Medulla oblongata (tissue), 1 donor: Measurements from ENCODE around the gene BCAR3.

Experiments
- DNase-seq: peaks from one replicate; pipeline ENCODE4 v3.0.0-alpha.2; 2015; ENCODE audit errors: extremely low spot score

Gene BCAR3

DNA sequence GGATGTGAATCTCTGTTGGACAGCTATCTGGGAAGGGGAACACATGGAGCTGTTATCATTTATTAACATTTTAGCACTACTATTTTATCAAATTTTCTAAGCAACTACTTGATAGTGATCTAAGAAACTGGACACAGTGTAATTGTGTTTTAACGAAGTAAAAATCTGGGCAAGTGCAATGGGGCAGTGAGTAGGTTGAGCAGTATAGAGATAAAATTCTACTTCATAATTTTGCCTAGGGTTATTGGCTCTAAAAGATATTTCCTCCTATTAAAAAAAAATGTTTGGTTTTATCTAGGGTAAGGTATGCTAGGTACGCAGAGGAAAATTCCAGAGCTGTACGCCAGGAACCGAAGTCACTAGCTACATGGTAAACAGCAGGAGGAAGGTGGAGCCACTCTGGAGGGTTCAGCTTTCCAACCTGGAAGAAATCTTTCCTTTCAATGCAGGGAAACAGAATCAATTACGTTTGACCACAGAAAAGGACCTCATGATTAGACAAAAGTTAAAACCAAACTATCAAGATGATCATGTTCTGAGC lies 43.3 kb downstream of the BCAR3 start:
- DNase-seq, result no peak

- DNase-seq, result no peak
These were observed 44.9 kb downstream of the BCAR3 start for GRCh38 chr1:93636712-93637111.

DNA sequence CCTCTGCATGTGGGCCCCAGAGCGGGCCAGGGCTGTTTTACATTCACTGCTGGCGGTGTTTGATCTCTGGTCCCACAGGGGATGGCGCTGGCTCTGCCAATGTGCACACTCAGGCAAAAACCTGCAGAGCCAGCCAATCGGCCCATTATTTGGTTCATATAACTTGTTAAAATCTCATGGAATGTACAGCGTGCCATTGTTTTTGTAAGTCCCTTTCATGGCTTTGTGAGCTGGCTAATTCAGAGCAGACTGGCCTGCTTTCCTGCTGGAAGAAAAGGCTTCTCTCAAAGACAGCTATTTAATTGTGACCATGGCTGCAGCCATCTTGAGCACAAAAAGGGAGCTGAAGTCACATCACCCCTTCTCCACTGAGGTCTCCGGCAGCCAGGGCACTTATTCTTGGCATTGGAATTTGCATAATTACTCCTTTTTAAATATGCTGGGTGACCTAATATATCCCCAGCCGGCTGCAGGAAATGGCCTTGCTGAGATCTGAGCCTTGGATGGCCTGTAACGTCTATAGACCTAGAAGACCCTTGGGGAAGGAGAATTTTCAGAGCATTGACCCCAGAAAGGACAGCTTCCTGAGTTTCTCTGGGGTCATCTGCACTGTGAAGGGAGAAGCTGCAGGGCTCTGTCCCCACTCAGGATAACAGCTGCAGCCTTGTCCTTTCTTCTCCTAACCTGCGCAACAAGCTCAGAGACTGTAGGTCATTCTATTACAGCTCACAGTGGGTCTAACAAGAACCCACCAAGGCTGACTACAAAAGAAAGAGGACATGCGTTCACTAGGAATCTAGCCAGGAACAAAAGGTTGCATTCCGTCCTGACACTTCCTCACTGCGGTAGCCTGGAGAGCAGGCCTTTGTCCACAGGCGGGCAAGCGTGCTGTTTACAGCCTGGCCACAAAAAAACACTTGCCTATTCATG lies 45.8 kb downstream of the BCAR3 start:
- peak; percentile 83 for DNase-seq

GRCh38 chr1:93633313-93633712 lies 48.3 kb downstream of the BCAR3 start:
- no peak for DNase-seq

GRCh38 chr1:93631626-93632365 lies 49.8 kb downstream of the BCAR3 start:
- peak; percentile 27 for DNase-seq

- DNase-seq, result no peak
These were observed 51.5 kb downstream of the BCAR3 start for GRCh38 chr1:93630168-93630567.

DNA sequence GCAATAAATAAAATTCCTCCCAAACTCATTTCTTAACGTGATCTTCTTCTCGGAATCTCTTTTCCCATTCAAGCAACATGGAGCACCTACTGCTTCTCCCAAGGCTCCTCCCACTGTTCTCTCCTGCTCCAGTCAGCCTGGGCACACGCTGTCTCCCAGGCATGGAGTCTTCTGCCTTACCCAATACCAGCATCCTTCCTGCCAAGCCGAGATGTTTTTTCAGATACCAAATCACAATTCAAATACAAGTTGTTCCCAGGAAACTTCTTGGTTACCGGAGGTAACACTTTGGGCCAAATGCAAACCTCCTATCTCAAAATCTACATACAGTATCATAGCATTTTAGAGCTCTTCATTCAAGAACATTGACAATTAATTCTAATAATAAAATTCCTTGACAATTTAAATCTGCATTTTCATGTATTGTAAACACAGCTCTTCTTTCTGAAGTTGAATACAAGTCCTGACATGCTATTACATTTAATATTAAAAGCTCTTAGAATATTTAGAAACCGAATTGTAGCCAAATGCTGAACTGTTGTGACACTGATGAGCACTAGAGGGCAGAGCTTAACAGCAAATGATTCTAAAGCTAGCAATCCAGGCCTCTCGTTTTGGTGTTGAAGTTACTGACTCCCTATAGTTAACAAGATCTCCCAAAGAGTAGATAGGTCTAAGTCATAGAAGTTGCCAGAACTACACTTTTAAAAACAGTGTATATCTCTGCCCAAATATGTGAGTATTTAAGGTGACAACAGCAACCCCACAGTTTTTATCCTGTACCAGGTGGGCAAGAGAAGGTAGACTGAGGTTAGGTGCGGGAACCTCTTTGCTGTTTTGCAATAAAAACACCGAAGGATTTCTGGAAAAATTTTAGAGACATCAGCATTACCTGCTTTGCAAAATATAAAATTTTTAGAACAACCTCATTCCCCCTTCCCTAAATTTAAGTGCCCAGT lies 52.3 kb downstream of the BCAR3 start:
- peak; percentile 86 for DNase-seq

DNA sequence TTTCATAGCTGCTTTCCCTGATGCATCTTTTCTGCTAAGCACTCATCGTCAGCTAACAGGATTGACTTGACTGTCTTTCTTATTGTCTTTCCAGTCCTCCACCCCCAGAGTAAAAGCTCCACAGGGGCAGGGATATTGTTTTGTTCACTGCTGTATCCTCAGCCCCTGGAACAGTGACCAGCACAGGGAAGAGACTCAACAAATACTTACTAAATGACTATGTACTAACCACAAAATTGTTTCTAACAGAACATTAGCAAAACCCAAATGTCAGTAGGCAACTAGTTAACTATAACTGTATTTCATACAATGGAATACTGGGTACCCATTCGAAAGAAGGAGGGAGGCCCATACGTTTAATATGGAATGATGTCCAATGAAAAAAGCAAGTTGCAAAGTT lies 53.0 kb downstream of the BCAR3 start:
- no peak for DNase-seq

DNA sequence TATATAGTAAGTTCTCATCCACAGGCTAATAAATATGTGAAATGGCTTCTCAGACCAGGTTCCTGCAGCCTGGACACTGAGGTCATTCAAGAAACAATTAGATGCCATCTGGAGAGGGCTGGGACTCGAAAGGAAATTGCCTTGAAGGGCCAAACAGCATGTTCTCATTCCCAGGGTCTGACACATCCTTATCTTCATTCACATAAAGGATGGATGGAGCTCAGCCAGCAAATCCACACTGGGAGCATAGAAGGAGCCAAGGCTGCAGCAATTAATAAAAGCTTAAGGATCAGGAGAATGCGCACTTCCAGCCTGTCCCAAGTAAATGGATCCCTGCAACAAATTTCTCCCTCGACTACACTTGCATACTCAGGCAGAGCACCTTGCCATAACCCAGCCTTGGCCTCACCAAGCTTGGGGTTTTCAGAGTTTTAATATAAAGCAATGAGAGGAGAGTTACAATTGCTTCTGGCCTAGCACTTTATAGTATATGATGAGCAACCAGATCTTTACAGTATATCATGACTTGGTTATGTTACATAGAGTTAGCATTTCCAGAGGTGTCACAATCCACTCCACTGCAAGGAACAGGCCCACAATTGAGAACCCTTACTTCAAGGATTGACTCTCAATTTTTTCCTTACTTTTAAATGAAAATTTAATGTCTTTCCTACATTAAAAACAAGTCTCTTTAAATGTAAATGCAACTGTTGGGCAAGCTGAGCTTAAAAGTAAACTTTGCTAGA lies 55.9 kb downstream of the BCAR3 start:
- DNase-seq, result no peak

DNA sequence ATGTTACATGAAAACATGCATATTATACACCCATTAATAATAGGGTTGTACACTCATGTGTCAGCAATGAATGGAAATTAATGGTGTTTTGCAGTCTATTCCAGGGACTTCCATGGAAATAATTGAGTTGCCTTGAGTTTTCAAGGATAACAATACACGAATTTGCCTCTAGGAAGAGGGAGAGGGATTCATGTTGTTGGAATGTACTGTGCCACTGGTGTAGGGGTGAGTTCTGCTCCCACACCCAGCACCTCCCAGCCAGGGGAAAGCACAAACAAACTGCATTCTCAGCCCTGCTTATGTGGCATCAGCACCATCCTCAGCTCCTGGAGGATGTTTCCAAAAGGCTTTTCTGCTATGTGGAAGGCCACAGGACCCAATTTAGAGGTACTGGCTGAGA lies 57.8 kb downstream of the BCAR3 start:
- DNase-seq, result no peak

- no peak for DNase-seq
These were observed 58.2 kb downstream of the BCAR3 start for GRCh38 chr1:93623436-93623835.

DNA sequence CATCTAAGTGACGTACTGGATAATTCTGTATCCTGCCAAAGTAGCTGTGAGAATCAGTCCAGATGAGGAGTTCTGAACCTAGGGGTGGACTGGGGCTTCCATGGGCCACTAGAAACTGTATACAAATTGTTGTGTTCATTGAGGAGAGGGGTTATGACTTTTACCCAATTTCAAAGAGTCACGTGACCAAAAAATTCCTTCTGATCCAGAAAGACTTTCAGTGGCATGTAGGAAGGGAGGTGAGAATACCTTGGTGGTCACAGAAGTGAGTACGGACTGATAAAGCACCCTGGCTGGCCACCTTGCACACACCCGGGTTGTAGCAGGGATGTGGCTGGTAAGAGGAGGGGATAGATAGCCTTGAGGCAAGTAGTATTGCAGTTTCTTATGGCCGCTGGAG lies 60.4 kb downstream of the BCAR3 start:
- DNase-seq, result no peak

- no peak for DNase-seq
These were observed 60.8 kb downstream of the BCAR3 start for GRCh38 chr1:93620841-93621210.

- no peak for DNase-seq
These were observed 61.3 kb downstream of the BCAR3 start for GRCh38 chr1:93620172-93620840.

DNA sequence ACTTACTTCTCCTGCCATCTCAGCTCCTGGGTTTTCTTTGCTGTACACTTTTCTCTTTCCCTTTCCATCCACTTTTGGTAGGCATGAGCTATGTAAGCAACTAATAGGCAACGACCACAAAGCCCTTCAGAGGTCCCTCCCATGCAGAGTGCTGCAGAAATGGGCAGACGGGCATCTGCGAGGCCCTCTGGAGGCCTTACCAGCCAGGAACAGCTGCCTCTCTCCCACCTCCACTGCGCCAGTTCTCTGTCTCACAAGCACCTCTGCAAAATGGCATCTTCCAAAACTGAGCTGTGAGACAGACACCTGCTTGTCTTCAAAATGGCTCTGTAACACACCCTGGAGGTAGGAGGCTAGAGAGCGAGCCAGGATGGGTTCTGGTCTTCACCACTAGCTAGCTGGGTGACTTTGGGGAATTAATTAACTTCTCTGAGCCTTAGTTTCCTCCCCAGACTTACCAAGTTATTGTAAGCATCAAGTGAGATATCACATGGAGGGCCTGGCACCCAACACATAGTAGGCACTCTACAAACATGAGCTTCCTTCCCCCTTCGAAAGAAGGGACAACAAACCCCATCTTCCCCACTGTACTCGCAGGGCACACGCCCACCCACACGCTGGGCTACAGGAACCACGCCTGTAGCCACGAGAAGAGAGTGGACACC lies 62.0 kb downstream of the BCAR3 start:
- no peak for DNase-seq

DNA sequence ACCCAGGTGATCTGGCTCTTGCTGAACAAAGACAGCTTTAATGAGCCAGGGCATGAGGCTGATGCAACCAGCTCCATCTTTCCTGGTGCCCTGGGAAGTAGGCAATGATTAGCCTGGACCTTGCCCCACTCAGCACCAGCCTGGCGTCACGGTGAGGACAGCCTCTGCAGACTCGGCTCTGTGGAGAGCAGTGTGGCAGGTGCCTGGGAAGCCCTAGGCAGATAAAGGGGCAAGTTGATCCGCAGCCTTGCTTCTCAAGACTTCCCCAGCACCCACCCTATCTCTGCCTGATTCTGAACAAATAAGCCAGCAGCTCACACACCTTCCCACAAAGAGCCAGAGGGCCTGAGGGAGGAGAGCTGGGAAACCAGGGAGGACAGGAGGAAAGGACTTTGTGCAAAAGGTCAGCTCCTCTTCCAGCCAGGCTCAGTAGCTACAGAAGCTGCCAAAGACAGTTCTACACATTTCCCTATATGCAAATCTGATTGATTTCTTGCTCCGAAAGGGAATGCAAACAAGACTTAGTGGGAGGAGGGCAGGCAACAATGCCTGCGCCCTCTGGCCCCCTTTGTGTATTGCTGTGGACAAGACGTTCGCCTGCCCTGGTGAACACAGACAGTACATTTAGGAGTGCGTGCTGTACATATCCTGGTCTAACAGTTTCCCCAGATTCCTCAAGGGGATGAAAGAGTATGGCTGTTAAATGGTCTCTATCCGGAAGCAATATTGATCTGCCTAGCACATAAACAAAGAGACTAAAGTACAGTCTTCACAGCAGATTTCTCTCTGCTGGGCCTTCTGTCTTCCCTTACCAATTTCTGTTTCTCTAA lies 63.8 kb downstream of the BCAR3 start:
- no peak for DNase-seq

- peak; percentile 82 for DNase-seq
These were observed 64.5 kb downstream of the BCAR3 start for GRCh38 chr1:93616996-93617669.
